GM23338 (cell line): ENCODE measurements around the gene ATG7. TPM values are rescaled to one million over a fixed set of nuclear protein-coding genes. Genes with fewer than 3 reads are reported as not detected.

Source experiments
- polyA plus RNA-seq: library from polyadenylated mRNA; unstranded; fragments of >200 nt; fragmentation: Nextera tagmentation; extraction: Ambion mirVana; gene quantifications from 2 replicates; pipeline ENCODE4 v1.2.1, GENCODE V29; 2016
- small RNA-seq: library from RNA; depleted of rRNA; stranded (forward); fragments of <200 nt; gene quantifications from one replicate; pipeline ENCODE3, GENCODE V24; 2014; ENCODE audit warnings: low replicate concordance
- total RNA-seq: library from RNA; depleted of rRNA; stranded (reverse); fragments of >200 nt; shearing (Covaris generic); gene quantifications from 2 replicates; pipeline ENCODE4 v1.2.3, GENCODE V29; 2014; rRNA removed

The ATG7 gene
- total and polyA plus RNA-seq, 2 experiments from 2014 or later = 16.2 to 36.7 TPM

Small RNA genes lying within 50 kb of the gene (small RNA-seq; reads per million reads assigned to genes)
- not detected for gene AC022001.1
- gene AC026185.1 = not detected
- gene AC083855.1 = not detected

Other genes starting within 250 kb of the ATG7 start
- gene HRH1, start 117.9 kb upstream of the ATG7 start, total RNA-seq = 0.35 TPM in 1 of 2 replicates, not detected in the other
- not detected in 2 replicates for gene HRH1, start 117.9 kb upstream of the ATG7 start, polyA plus RNA-seq